ENCODE measurements around the gene ULBP2. TPM values are rescaled to one million over a fixed set of nuclear protein-coding genes. Genes with fewer than 3 reads are reported as not detected.
"Not testable (repeated sequence)": the region's sequence is repeated elsewhere in the genome, so short reads cannot be mapped to it uniquely, and the experiment has no call there.

Gene ULBP2
- total and polyA plus RNA-seq, 2 of the 8 experiments (the other 6 are each of a cell fraction or from before 2014, with no cell fraction given), result 0.05 TPM; not detected in 1

GRCh38 chr6:149946631-149947030 is 4.8 kb downstream of the ULBP2 start:
- H3K18ac ChIP-seq (ENCODE audit: extremely low read depth, low read length); H4K20me1 ChIP-seq (replicated peaks in 1 of 2; ENCODE audit: control insufficient read depth in 1 of 2, insufficient read depth in 2 of 2, low read length in 2 of 2); H4K8ac ChIP-seq (ENCODE audit: extremely low read depth, insufficient read depth, low read length); POLR2A ChIA-PET (ENCODE audit: partially characterized antibody); H3K23ac ChIP-seq (ENCODE audit: insufficient read length); H3K14ac ChIP-seq (ENCODE audit: insufficient read length); H2AK5ac ChIP-seq (ENCODE audit: low read depth, low read length); H2BK12ac ChIP-seq (ENCODE audit: low read depth, low read length); H2BK15ac ChIP-seq (ENCODE audit: low read length); CTCF ChIA-PET (ENCODE audit: partially characterized antibody); H3K4me1 ChIP-seq (replicated peaks in 1 of 4; ENCODE audit: control insufficient read depth in 3 of 4, insufficient read depth in 4 of 4, low read length in 3 of 4); H2AFZ ChIP-seq (ENCODE audit: low read length); H2BK120ac ChIP-seq (replicated peaks; ENCODE audit: low read depth, low read length); H3K23me2 ChIP-seq (ENCODE audit: low read depth, low read length); H4K91ac ChIP-seq (replicated peaks; ENCODE audit: insufficient read length, low read length); H3K9me3 ChIP-seq (ENCODE audit: insufficient read depth in 2 of 2, low read depth in 1 of 2, low read length in 1 of 2); H3K4ac ChIP-seq (replicated peaks; ENCODE audit: insufficient read length, low read depth, low read length); H3K27ac ChIP-seq (ENCODE audit: low read depth, low read length); H3K79me1 ChIP-seq (ENCODE audit: low read depth, low read length); H3K9ac ChIP-seq (replicated peaks in 1 of 4; ENCODE audit: extremely low read depth in 1 of 4, low read depth in 3 of 4, low read length in 3 of 4); H2BK20ac ChIP-seq (ENCODE audit: low read length); H4K5ac ChIP-seq (ENCODE audit: insufficient read length, low read depth, low read length); H3K4me3 ChIP-seq (ENCODE audit: extremely low read depth in 1 of 4, insufficient read depth in 2 of 4, low read depth in 3 of 4, low read length in 4 of 4); H2BK5ac ChIP-seq (ENCODE audit: low read depth, low read length); H3K56ac ChIP-seq (replicated peaks; ENCODE audit: insufficient read length, low read depth, low read length); H3K4me2 ChIP-seq (ENCODE audit: insufficient read depth in 1 of 2, low read depth in 2 of 2, low read length in 2 of 2); H3K36me3 ChIP-seq (ENCODE audit: control insufficient read depth in 2 of 4, insufficient read depth in 4 of 4, low read length in 3 of 4); H3K79me2 ChIP-seq (ENCODE audit: control insufficient read depth in 1 of 2, insufficient read depth in 2 of 2, low read length in 2 of 2): not testable (repeated sequence)
- FAIRE-seq (peak; percentile 70), DNase-seq (ENCODE audit: low read depth in 1 of 2, low spot score in 2 of 2) (peak in 1 of 2 experiments; percentile 22)
- WGBS, 2 experiments (ENCODE audit: extremely low coverage in 1 of 2, insufficient coverage in 1 of 2, insufficient read length in 1 of 2, insufficient replicate concordance in 2 of 2, low coverage in 1 of 2, low lambda C conversion rate in 2 of 2, missing lambda C conversion rate in 1 of 2), result 66% methylated on average over 7 of the region's 7 CpGs; no CpG with 5 or more reads in 1 of the 2 experiments
- H3K27me3 ChIP-seq (replicated peaks in 1 of 4; ENCODE audit: control insufficient read depth in 3 of 4, extremely low read depth in 1 of 4, insufficient read depth in 3 of 4, low read length in 3 of 4), result peaks cover 17 to 53% (median 36%) of the 10 kb centered on the region in 4 experiments

- H4K20me1 ChIP-seq (replicated peaks in 1 of 2; ENCODE audit: control insufficient read depth in 1 of 2, insufficient read depth in 2 of 2, low read length in 2 of 2); H2BK15ac ChIP-seq (ENCODE audit: low read length); H4K91ac ChIP-seq (replicated peaks; ENCODE audit: insufficient read length, low read length); H3K4ac ChIP-seq (replicated peaks; ENCODE audit: insufficient read length, low read depth, low read length); H2BK120ac ChIP-seq (replicated peaks; ENCODE audit: low read depth, low read length); H3K4me1 ChIP-seq (replicated peaks in 1 of 4; ENCODE audit: control insufficient read depth in 3 of 4, insufficient read depth in 4 of 4, low read length in 3 of 4); H3K56ac ChIP-seq (replicated peaks; ENCODE audit: insufficient read length, low read depth, low read length); H3K23ac ChIP-seq (ENCODE audit: insufficient read length); H3K9me3 ChIP-seq (ENCODE audit: insufficient read depth in 2 of 2, low read depth in 1 of 2, low read length in 1 of 2); POLR2A ChIA-PET (ENCODE audit: partially characterized antibody); H2AFZ ChIP-seq (ENCODE audit: low read length); FAIRE-seq; CTCF ChIA-PET (ENCODE audit: partially characterized antibody); H2BK12ac ChIP-seq (ENCODE audit: low read depth, low read length); H2AK5ac ChIP-seq (ENCODE audit: low read depth, low read length); H3K9ac ChIP-seq (replicated peaks in 1 of 4; ENCODE audit: extremely low read depth in 1 of 4, low read depth in 3 of 4, low read length in 3 of 4); H3K4me3 ChIP-seq (ENCODE audit: extremely low read depth in 1 of 4, insufficient read depth in 2 of 4, low read depth in 3 of 4, low read length in 4 of 4); H3K79me2 ChIP-seq (ENCODE audit: control insufficient read depth in 1 of 2, insufficient read depth in 2 of 2, low read length in 2 of 2); H2BK20ac ChIP-seq (ENCODE audit: low read length); H3K79me1 ChIP-seq (ENCODE audit: low read depth, low read length); H3K36me3 ChIP-seq (ENCODE audit: control insufficient read depth in 2 of 4, insufficient read depth in 4 of 4, low read length in 3 of 4); H4K5ac ChIP-seq (ENCODE audit: insufficient read length, low read depth, low read length); H2BK5ac ChIP-seq (ENCODE audit: low read depth, low read length); H3K4me2 ChIP-seq (ENCODE audit: insufficient read depth in 1 of 2, low read depth in 2 of 2, low read length in 2 of 2); H3K23me2 ChIP-seq (ENCODE audit: low read depth, low read length); H4K8ac ChIP-seq (ENCODE audit: extremely low read depth, insufficient read depth, low read length); H3K27ac ChIP-seq (ENCODE audit: low read depth, low read length); H3K18ac ChIP-seq (ENCODE audit: extremely low read depth, low read length); H3K14ac ChIP-seq (ENCODE audit: insufficient read length); DNase-seq (ENCODE audit: low read depth in 1 of 2, low spot score in 2 of 2): not testable (repeated sequence)
- whole genome bisulfite sequencing, 2 experiments (ENCODE audit: extremely low coverage in 1 of 2, insufficient coverage in 1 of 2, insufficient read length in 1 of 2, insufficient replicate concordance in 2 of 2, low coverage in 1 of 2, low lambda C conversion rate in 2 of 2, missing lambda C conversion rate in 1 of 2), result no CpG with 5 or more reads among the region's 1 CpG
- peaks cover 9 to 53% (median 32%) of the 10 kb centered on the region in 4 experiments for H3K27me3 ChIP-seq (replicated peaks in 1 of 4; ENCODE audit: control insufficient read depth in 3 of 4, extremely low read depth in 1 of 4, insufficient read depth in 3 of 4, low read length in 3 of 4)
Measured at GRCh38 chr6:149947533-149947932, 5.7 kb downstream of the ULBP2 start.

Measured in H1 (cell line).